NT2/D1 (cell line): Measurements from ENCODE around the gene NCAPG2.

Experiments
- SUZ12 ChIP-seq: IDR thresholded peaks from 2 replicates; pipeline ENCODE4 v1.6.1; 2011; ENCODE audit not compliant: insufficient read length, insufficient read depth; ENCODE audit errors: extremely low read depth
- ZNF274 ChIP-seq: IDR thresholded peaks from 2 replicates; pipeline ENCODE4 v1.6.1; 2011; ENCODE audit warnings: mild to moderate bottlenecking, low read depth, low read length

GRCh38 chr7:158651968-158652565 is 52.5 kb downstream of the NCAPG2 start:
- TF ChIP-seq ZNF274 (no peak), SUZ12 (no peak)
